Measurements from ENCODE around the gene GUCA2A.

GUCA2A gene

DNA sequence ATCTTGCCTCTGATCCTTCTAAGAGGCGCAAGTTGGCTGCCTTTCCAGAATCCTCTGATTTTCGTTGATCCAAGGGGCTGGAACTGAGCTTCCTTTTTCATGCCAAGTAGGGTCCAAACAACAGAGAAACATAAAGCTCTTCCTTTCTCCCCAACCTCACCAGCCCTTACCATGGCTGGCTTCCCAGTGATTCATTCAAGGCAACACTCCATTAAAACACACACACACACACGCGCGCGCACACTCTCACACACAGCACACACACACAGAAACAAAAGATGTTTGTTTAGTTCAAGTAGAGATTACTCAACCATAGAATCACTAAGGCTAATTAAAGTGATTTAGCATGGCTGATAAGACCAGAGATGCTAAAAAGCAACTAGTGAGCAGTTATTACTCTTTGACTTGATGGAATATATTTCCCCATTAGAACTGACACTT is 13.0 kb upstream of the GUCA2A start:
- peak; percentile 78 for DNase-seq (ENCODE audit: low read depth)
- H3K4me3 ChIP-seq (ENCODE audit: low read depth, low read length): no peak overlapping the region
- TF ChIP-seq, protein P1, sequence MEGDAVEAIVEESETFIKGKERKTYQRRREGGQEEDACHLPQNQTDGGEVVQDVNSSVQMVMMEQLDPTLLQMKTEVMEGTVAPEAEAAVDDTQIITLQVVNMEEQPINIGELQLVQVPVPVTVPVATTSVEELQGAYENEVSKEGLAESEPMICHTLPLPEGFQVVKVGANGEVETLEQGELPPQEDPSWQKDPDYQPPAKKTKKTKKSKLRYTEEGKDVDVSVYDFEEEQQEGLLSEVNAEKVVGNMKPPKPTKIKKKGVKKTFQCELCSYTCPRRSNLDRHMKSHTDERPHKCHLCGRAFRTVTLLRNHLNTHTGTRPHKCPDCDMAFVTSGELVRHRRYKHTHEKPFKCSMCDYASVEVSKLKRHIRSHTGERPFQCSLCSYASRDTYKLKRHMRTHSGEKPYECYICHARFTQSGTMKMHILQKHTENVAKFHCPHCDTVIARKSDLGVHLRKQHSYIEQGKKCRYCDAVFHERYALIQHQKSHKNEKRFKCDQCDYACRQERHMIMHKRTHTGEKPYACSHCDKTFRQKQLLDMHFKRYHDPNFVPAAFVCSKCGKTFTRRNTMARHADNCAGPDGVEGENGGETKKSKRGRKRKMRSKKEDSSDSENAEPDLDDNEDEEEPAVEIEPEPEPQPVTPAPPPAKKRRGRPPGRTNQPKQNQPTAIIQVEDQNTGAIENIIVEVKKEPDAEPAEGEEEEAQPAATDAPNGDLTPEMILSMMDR (conservative IDR thresholded peaks at IDR 0.05; ENCODE audit: low read depth, low read length): no peak

DNA sequence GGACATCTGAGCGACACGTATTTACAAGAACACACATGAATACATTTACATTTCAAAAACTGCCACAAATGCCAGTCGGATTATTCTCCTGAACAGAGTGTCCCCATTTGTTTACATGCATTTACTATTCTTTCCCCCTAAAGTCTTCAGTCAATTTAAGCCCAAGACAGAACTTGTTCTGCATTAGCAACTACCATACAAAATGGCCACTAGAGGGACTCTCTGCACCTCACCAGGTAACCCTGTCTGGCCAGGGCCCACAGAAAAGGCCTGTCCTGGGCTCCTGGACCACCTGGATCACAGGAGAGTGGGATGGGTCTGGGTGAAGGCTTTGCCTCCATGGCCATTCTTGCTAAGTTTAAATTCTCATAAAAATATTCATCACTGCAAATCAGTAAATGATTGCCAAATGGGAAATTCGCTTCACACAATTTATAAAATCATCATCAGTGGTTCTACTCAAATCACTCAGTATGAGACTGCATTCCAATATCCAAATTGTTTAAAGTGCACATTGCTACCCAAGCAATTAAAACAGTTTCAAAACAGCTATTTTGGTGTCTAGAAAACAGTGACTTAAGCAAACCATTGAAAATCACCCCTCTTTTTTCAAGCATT is 12.5 kb upstream of the GUCA2A start:
- TF ChIP-seq, protein P1 (conservative IDR thresholded peaks at IDR 0.05; ENCODE audit: low read depth, low read length): peak; percentile 91
- DNase-seq (ENCODE audit: low read depth): peak; percentile 81

DNA sequence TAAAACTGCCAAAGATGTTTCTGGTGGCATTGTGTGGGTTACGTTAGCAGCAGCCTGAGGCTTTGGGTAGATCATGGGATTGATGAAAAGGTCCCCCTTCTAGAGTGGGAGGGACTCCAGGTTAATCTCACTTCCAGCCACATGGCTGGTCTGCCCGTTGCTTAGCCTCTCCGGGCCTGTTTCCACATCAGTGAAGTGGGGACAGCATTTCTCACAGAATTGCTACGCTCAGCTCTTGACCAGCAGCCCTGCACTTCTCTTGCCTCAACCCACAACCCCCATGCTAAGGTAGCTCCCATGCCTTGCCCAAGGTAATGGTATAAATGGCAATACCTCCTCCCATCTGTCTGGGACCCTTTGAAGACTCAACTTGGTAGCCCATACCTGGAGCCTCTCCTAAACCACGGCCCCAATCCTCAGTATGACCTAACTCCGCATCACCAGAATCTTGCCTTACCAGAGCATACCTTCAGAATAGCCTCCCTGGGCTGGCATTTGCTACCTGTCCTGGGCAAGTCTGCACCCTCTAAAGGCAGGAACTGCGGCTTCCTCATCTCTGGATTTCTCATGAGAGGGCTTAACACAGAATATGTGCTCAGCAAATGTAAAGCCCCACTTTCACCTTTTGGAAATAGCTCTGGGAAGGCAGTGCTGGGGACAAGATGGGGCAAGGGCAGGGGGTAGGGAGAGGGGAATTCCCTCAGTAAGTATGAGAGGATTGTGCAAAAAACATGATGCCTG is 10.9 kb upstream of the GUCA2A start:
- DNase-seq (ENCODE audit: low read depth): no peak
- H3K4me3 ChIP-seq (ENCODE audit: low read depth, low read length): no peak overlapping the region
- TF ChIP-seq, protein P1 (conservative IDR thresholded peaks at IDR 0.05; ENCODE audit: low read depth, low read length): no peak

More for the DNA sequence above, 12.5 kb upstream of the GUCA2A start:
- H3K4me3 ChIP-seq (ENCODE audit: low read depth, low read length): no peak overlapping the region

DNA sequence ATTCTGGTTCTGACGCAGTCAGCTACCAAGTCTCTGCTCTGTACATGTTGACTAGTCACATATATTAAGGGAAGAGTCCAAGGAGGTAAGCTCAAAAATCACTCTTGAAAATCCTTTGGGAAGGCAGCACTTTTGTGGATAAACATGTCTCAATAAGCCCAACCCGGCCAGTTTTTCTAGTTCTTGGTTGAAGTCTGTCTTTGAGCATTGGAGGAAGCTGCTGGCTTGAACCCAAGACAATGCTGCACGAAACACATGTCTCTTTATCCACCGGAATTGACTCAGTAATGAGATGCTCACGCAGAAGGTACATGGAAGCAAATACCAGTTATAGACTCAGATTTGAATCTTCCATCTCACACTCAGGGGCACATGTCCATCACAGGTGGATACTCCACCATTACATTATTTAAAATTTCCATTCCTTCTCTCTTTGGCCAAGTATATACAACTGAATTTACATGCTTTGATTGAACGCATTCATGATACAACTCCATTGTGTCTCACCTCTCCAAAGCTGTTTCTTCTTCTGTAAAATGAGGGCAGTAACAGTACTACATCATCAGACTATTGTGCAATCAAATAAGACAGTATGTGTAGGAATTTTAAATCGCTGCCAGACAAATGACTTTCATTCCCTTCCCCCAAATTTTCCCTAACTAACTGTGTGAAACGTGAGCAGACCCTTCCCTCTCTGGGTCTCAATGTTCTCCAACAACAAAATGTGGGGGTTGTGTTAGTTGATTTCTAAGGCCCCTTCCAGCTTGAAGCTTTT is 9.6 kb upstream of the GUCA2A start:
- peak; percentile 45 for DNase-seq (ENCODE audit: low read depth)
- TF ChIP-seq, protein P1 (conservative IDR thresholded peaks at IDR 0.05; ENCODE audit: low read depth, low read length): no peak
- H3K4me3 ChIP-seq (ENCODE audit: low read depth, low read length): no peak overlapping the region

DNA sequence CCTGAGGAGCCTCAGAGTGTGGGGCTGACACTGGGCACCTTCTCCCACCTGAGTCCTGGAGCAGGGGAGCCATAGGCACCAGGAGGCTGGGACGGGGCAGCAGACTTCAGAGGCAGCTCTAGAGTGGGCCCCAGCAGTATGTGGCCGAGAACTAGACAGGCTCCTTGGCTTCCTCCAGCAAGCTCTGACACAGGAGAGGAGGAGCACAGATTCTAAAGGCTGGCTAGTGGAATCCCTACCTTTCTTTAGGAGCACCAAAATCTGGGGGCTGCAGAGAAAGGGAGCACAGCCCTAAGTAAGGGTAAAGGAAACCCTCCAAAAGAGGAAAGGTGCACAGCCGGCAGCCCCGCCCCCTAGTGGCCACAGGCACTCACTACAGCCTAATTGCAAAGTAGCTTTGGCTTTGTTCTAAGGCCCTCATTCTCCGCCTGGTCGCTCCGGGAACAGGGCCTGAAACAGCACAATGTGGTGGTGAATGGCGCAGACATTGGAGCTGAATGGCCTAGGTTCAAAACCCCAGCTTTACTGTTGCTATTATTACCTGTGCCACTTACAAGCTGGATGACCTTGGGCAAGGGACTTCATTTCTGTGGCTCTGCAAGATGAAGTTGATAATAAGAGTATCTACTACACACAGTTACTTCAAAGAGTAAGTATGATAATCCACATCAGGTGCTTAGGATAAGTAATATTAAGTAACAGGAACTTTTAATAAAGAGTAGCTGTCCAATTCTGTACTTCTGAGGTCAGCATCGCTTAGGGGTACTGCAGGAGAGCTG is 8.8 kb upstream of the GUCA2A start:
- no peak overlapping the region for H3K4me3 ChIP-seq (ENCODE audit: low read depth, low read length)
- TF ChIP-seq, protein P1 (conservative IDR thresholded peaks at IDR 0.05; ENCODE audit: low read depth, low read length): peak; percentile 96
- DNase-seq (ENCODE audit: low read depth): peak; percentile 55

DNA sequence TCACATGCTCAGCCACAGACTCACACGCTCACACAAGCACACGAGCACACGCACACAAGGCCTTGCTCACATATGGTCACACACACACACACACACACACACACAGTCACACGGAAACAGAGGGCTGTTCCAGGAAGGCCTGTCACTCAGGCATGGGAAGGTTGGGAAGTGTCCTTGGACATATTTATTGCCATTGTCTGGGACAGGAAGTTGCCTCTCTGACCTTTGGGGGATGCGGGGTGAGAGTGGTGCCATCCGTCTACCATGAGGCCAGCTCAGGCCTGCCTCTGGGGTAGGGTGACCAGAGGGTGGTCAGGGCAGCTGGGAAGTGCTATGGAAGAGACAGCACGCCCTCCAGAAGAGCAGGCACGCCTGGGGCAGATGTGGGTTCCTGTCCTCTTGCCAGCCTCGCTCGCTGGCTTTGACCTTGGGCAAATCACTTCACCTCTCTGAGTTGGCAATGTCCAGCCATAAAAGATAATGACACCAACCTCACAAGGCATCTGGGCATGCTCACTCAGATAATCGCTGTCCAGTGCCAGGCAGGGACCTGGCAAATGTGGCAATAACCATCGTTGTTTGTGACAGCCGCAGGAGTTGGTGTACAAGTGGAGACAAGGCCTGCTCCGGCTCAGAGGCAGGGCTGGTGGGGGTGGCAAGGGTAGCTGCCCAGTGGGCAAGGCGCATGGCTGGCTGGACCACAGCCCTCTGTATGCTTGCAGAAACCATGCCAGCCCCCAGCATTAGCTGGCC is 8.0 kb upstream of the GUCA2A start:
- H3K4me3 ChIP-seq (ENCODE audit: low read depth, low read length): no peak overlapping the region
- TF ChIP-seq, protein P1 (conservative IDR thresholded peaks at IDR 0.05; ENCODE audit: low read depth, low read length): no peak
- DNase-seq (ENCODE audit: low read depth): no peak
